ENCODE data around the gene PABPN1.

DNA sequence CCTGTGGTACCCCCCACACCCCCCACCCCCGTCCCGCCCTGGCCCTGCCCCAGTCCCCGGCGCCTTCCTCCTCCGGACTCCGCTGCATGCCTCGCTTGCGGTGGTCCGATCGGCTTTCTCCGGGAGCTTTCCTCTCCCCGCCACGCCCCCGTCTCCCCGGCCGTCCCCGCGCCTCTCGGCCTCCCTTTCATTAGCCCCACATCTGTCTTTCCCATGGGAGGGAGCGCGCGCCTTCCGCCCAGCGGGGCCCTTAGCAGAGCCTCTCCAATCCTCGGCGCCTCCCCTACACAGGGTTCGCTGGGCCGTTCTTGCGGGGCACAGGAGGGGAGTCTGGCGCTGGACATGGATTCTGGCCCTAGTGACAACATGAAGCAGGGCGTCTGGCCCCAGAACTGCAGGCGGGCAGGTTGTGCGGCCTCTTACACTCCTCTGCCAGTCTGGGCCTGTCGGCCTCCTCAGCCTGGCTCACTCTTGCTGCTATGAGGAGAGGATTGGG, 45.2 kb downstream of the PABPN1 start:
- TF ChIP-seq TCF4 (CRISPR knock-in tag; IDR thresholded peaks at IDR 0.05; ENCODE audit: borderline replicate concordance) (no peak), ZFP30 (CRISPR knock-in tag; IDR thresholded peaks at IDR 0.05) (no peak), ZC3H10 (CRISPR knock-in tag; IDR thresholded peaks at IDR 0.05) (no peak), ZFP3 (CRISPR knock-in tag; IDR thresholded peaks at IDR 0.05) (no peak), ZNF565 (CRISPR knock-in tag; conservative IDR thresholded peaks at IDR 0.05; ENCODE audit: low read depth) (no peak), RARB (CRISPR knock-in tag; IDR thresholded peaks at IDR 0.05) (no peak), OSR1 (CRISPR knock-in tag; IDR thresholded peaks at IDR 0.05) (no peak)
- TF ChIP-seq, protein P1, sequence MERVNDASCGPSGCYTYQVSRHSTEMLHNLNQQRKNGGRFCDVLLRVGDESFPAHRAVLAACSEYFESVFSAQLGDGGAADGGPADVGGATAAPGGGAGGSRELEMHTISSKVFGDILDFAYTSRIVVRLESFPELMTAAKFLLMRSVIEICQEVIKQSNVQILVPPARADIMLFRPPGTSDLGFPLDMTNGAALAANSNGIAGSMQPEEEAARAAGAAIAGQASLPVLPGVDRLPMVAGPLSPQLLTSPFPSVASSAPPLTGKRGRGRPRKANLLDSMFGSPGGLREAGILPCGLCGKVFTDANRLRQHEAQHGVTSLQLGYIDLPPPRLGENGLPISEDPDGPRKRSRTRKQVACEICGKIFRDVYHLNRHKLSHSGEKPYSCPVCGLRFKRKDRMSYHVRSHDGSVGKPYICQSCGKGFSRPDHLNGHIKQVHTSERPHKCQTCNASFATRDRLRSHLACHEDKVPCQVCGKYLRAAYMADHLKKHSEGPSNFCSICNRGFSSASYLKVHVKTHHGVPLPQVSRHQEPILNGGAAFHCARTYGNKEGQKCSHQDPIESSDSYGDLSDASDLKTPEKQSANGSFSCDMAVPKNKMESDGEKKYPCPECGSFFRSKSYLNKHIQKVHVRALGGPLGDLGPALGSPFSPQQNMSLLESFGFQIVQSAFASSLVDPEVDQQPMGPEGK (CRISPR knock-in tag; IDR thresholded peaks at IDR 0.05; ENCODE audit: borderline replicate concordance): no peak
- TF ChIP-seq, protein P2, sequence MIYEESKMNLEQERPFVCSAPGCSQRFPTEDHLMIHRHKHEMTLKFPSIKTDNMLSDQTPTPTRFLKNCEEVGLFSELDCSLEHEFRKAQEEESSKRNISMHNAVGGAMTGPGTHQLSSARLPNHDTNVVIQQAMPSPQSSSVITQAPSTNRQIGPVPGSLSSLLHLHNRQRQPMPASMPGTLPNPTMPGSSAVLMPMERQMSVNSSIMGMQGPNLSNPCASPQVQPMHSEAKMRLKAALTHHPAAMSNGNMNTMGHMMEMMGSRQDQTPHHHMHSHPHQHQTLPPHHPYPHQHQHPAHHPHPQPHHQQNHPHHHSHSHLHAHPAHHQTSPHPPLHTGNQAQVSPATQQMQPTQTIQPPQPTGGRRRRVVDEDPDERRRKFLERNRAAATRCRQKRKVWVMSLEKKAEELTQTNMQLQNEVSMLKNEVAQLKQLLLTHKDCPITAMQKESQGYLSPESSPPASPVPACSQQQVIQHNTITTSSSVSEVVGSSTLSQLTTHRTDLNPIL (CRISPR knock-in tag; IDR thresholded peaks at IDR 0.05; ENCODE audit: low read depth): no peak
- TF ChIP-seq, protein P3, sequence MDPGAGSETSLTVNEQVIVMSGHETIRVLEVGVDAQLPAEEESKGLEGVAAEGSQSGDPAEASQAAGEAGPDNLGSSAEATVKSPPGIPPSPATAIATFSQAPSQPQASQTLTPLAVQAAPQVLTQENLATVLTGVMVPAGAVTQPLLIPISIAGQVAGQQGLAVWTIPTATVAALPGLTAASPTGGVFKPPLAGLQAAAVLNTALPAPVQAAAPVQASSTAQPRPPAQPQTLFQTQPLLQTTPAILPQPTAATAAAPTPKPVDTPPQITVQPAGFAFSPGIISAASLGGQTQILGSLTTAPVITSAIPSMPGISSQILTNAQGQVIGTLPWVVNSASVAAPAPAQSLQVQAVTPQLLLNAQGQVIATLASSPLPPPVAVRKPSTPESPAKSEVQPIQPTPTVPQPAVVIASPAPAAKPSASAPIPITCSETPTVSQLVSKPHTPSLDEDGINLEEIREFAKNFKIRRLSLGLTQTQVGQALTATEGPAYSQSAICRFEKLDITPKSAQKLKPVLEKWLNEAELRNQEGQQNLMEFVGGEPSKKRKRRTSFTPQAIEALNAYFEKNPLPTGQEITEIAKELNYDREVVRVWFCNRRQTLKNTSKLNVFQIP (CRISPR knock-in tag; IDR thresholded peaks at IDR 0.05; ENCODE audit: borderline replicate concordance, low read depth): no peak
